Activated CD8-positive, alpha-beta T cell treated with anti-CD3 and anti-CD28 coated beads for 36 hours (primary cell): Measurements from ENCODE around the gene SEMA4F. TPM values are rescaled to one million over a fixed set of nuclear protein-coding genes. Genes with fewer than 3 reads are reported as not detected.

ENCODE experiments used
- ATAC-seq: fragments of 200-7000 bp; cut with Tn5 transposase; one replicate; pipeline ENCODE4 v1.10.0; 2021; ENCODE audit warnings: mild to moderate bottlenecking, moderate library complexity
- CTCF ChIA-PET: fragments of 350-600 bp; sonication (Branson Sonifier 250); formaldehyde crosslinking; loops from one replicate; lab custom pipeline; 2021; ENCODE audit warnings: antibody characterized with exemption; lab: Charles Lee
- POLR2A ChIA-PET: fragments of 350-600 bp; sonication (Branson Sonifier 250); formaldehyde crosslinking; loops from one replicate; lab custom pipeline; 2021; ENCODE audit warnings: antibody characterized with exemption; lab: Charles Lee
- DNase-seq: peaks from one replicate; pipeline ENCODE4 v3.0.0-alpha.2; 2020
- H3K27ac Mint-ChIP-seq: one replicate; pipeline ENCODE4 v1.8.0; 2021; ENCODE audit warnings: mild to moderate bottlenecking, mixed read lengths
- H3K27me3 Mint-ChIP-seq: one replicate; pipeline ENCODE4 v1.8.0; 2021; ENCODE audit warnings: mixed read lengths
- H3K36me3 Mint-ChIP-seq: one replicate; pipeline ENCODE4 v1.8.0; 2021; ENCODE audit warnings: low read depth, mixed read lengths
- H3K4me1 Mint-ChIP-seq: one replicate; pipeline ENCODE4 v1.8.0; 2021; ENCODE audit warnings: low read depth, mixed read lengths
- H3K4me3 Mint-ChIP-seq: one replicate; pipeline ENCODE4 v1.8.0; 2021; ENCODE audit warnings: mild to moderate bottlenecking, moderate library complexity, mixed read lengths
- H3K9me3 Mint-ChIP-seq: one replicate; pipeline ENCODE4 v1.8.0; 2021; ENCODE audit warnings: mixed read lengths
- CTCF ChIP-seq: fragments of 200-600 bp; IDR thresholded peaks from one replicate; pipeline ENCODE4 v1.8.0; 2022; ENCODE audit warnings: antibody characterized with exemption, mild to moderate bottlenecking
- intact Hi-C: fragments of 100-400 bp; cut with micrococcal nuclease; formaldehyde crosslinking; loops from one replicate; pipeline ENCODE4 v1.10.0; 2022
- total RNA-seq, 2 experiments: library from RNA; stranded (reverse); gene quantifications; one replicate each; pipeline ENCODE4 v1.2.3, GENCODE V29; 2021

The SEMA4F gene
- total RNA-seq, 2 experiments from 2014 or later, result 3.1 to 4.2 TPM

GRCh38 chr2:74688881-74689280 lies 34.8 kb downstream of the SEMA4F start:
- H3K36me3 Mint-ChIP-seq, result no peaks in the 10 kb centered on the region
- ATAC-seq, result no peak
- intact Hi-C loops, result no loop called here
- POLR2A ChIA-PET, result interaction anchor here (0.6 kb wide), 1 partner anchor 943 kb away, joined by 3 read pairs; no protein-coding TSS in a partner anchor
- no peak overlapping the region for H3K4me3 Mint-ChIP-seq
- CTCF ChIA-PET, result interaction anchor here (1.1 to 2.5 kb wide), 3 partner anchors 26 to 188 kb away, joined by 3 to 16 read pairs (median 3); no protein-coding TSS in a partner anchor
- H3K9me3 Mint-ChIP-seq, result no peaks in the 10 kb centered on the region
- DNase-seq, result no peak
- H3K27me3 Mint-ChIP-seq, result no peaks in the 10 kb centered on the region
- no peak for TF ChIP-seq CTCF
- no peak overlapping the region for H3K27ac Mint-ChIP-seq
- H3K4me1 Mint-ChIP-seq, result no peaks in the 10 kb centered on the region

- ChIA-PET CTCF (interaction anchor here (2.5 kb wide), 1 partner anchor 25 kb away, joined by 16 read pairs; no protein-coding TSS in a partner anchor), POLR2A (interaction anchor here (0.6 kb wide), 1 partner anchor 942 kb away, joined by 3 read pairs; no protein-coding TSS in a partner anchor)
- no peaks in the 10 kb centered on the region for H3K4me1 Mint-ChIP-seq
- no peak for ATAC-seq
- H3K27me3 Mint-ChIP-seq, result no peaks in the 10 kb centered on the region
- no peak for TF ChIP-seq CTCF
- H3K9me3 Mint-ChIP-seq, result no peaks in the 10 kb centered on the region
- no peak overlapping the region for H3K4me3 Mint-ChIP-seq
- no peak overlapping the region for H3K27ac Mint-ChIP-seq
- no peaks in the 10 kb centered on the region for H3K36me3 Mint-ChIP-seq
- intact Hi-C loops, result no loop called here
- no peak for DNase-seq
Observed at GRCh38 chr2:74689671-74690070, 35.6 kb downstream of the SEMA4F start.

- Mint-ChIP-seq H3K4me1 (no peaks in the 10 kb centered on the region), H3K27ac (no peak overlapping the region), H3K9me3 (no peaks in the 10 kb centered on the region), H3K27me3 (no peaks in the 10 kb centered on the region), H3K4me3 (no peak overlapping the region), H3K36me3 (no peaks in the 10 kb centered on the region)
- DNase-seq, result peak; percentile 33
- ChIA-PET CTCF (interaction anchor here (0.6 to 2.0 kb wide), 13 partner anchors 9 to 228 kb away, joined by 3 to 9 read pairs (median 4); no protein-coding TSS in a partner anchor), POLR2A (no interaction called here)
- intact Hi-C loops, result no loop called here
- peak; percentile 74 for ATAC-seq
- TF ChIP-seq CTCF, result peak; percentile 67
Observed at GRCh38 chr2:74690571-74690970, 36.5 kb downstream of the SEMA4F start.

- no peaks in the 10 kb centered on the region for H3K36me3 Mint-ChIP-seq
- no peak overlapping the region for H3K27ac Mint-ChIP-seq
- ChIA-PET POLR2A (no interaction called here), CTCF (interaction anchor here (1.5 to 2.0 kb wide), 3 partner anchors 8 to 23 kb away, joined by 4 to 9 read pairs (median 6); no protein-coding TSS in a partner anchor)
- no peaks in the 10 kb centered on the region for H3K27me3 Mint-ChIP-seq
- H3K4me1 Mint-ChIP-seq, result no peaks in the 10 kb centered on the region
- ATAC-seq (no peak), DNase-seq (no peak)
- no peak for TF ChIP-seq CTCF
- no peak overlapping the region for H3K4me3 Mint-ChIP-seq
- H3K9me3 Mint-ChIP-seq, result no peaks in the 10 kb centered on the region
- intact Hi-C loops, result no loop called here
Observed at GRCh38 chr2:74691929-74692328, 37.9 kb downstream of the SEMA4F start.

- Mint-ChIP-seq H3K36me3 (no peaks in the 10 kb centered on the region), H3K27me3 (no peaks in the 10 kb centered on the region), H3K4me1 (no peaks in the 10 kb centered on the region), H3K4me3 (no peak overlapping the region), H3K27ac (no peak overlapping the region), H3K9me3 (no peaks in the 10 kb centered on the region)
- ATAC-seq (no peak), DNase-seq (no peak)
- ChIA-PET POLR2A (no interaction called here), CTCF (interaction anchor here (0.9 to 1.0 kb wide), 2 partner anchors 12 to 182 kb away, joined by 3 read pairs; no protein-coding TSS in a partner anchor)
- intact Hi-C loops, result no loop called here
- no peak for TF ChIP-seq CTCF
Observed at GRCh38 chr2:74693213-74693612, 39.2 kb downstream of the SEMA4F start.
